Measurements from ENCODE around the gene HVCN1. TPM values are rescaled to one million over a fixed set of nuclear protein-coding genes. Genes with fewer than 3 reads are reported as not detected.

The HVCN1 gene
- total RNA-seq, 2 experiments from 2014 or later = 3.9 to 4.1 TPM

GRCh38 chr12:110689281-110690126 lies 589 bp upstream of the HVCN1 start:
- Histone ChIP-seq H3K4me3 (ENCODE audit: low read length) (peak overlapping the region; percentile 76), H3K36me3 (ENCODE audit: insufficient read depth, low read length) (peaks cover 3% of the 10 kb centered on the region), H3K27ac (ENCODE audit: low read depth in 1 of 2, low read length in 2 of 2) (peak overlapping the region; percentile 44 to 50), H3K4me1 (ENCODE audit: insufficient read depth, low read length) (peaks cover 32% of the 10 kb centered on the region), H3K27me3 (ENCODE audit: control insufficient read depth in 1 of 2, insufficient read depth in 2 of 2, low read length in 2 of 2) (no peaks in the 10 kb centered on the region), H3K9me3 (ENCODE audit: control insufficient read depth in 1 of 2, insufficient read depth in 1 of 2, low read length in 2 of 2) (no peaks in the 10 kb centered on the region)
- Mint-ChIP-seq H3K27ac (peak overlapping the region; percentile 74), H3K9me3 (no peaks in the 10 kb centered on the region), H3K27me3 (no peaks in the 10 kb centered on the region), H3K36me3 (ENCODE audit: low read depth) (peaks cover 31% of the 10 kb centered on the region), H3K4me1 (ENCODE audit: low read depth) (peaks cover 60% of the 10 kb centered on the region), H3K4me3 (peak overlapping the region; percentile 90)
- DNase-seq = peak; percentile 18 to 73 (median 49)
- peak; percentile 74 for ATAC-seq (ENCODE audit: poor library complexity)
- CTCF ChIA-PET = interaction anchor here (1.8 kb wide), 1 partner anchor 240 kb away, joined by 4 read pairs; the partner anchor contains the start of gene ARPC3
- POLR2A ChIA-PET = interaction anchor here (0.5 to 1.5 kb wide), 12 partner anchors 10 to 292 kb away, joined by 3 to 10 read pairs (median 3); partner anchors contain the start of genes ARPC3, FAM216A, GPN3 and PPP1CC
- intact Hi-C loops (cut with DNase I, micrococcal nuclease) = no loop called here
- no peak for TF ChIP-seq CTCF (IDR thresholded peaks at IDR 0.05)

GRCh38 chr12:110687396-110688169 lies 1.3 kb downstream of the HVCN1 start:
- no peaks in the 10 kb centered on the region for H3K27me3 Mint-ChIP-seq
- DNase-seq (no peak), ATAC-seq (ENCODE audit: poor library complexity) (no peak)
- H3K4me1 Mint-ChIP-seq (ENCODE audit: low read depth) = peaks cover 54% of the 10 kb centered on the region
- TF ChIP-seq CTCF (IDR thresholded peaks at IDR 0.05) = no peak
- H3K4me3 ChIP-seq (ENCODE audit: low read length) = peak overlapping the region; percentile 76
- H3K27me3 ChIP-seq (ENCODE audit: control insufficient read depth in 1 of 2, insufficient read depth in 2 of 2, low read length in 2 of 2) = no peaks in the 10 kb centered on the region
- peak overlapping the region; percentile 68 for H3K27ac Mint-ChIP-seq
- ChIA-PET POLR2A (interaction anchor here (0.8 to 1.0 kb wide), 2 partner anchors 10 to 20 kb away, joined by 3 to 4 read pairs; no protein-coding TSS in a partner anchor), CTCF (no interaction called here)
- peaks cover 39% of the 10 kb centered on the region for H3K36me3 Mint-ChIP-seq (ENCODE audit: low read depth)
- no peaks in the 10 kb centered on the region for H3K9me3 Mint-ChIP-seq
- peaks cover 32% of the 10 kb centered on the region for H3K4me1 ChIP-seq (ENCODE audit: insufficient read depth, low read length)
- no peak overlapping the region for H3K27ac ChIP-seq (ENCODE audit: low read depth in 1 of 2, low read length in 2 of 2)
- intact Hi-C loops (cut with DNase I, micrococcal nuclease) = no loop called here
- peak overlapping the region; percentile 83 for H3K4me3 Mint-ChIP-seq
- H3K9me3 ChIP-seq (ENCODE audit: control insufficient read depth in 1 of 2, insufficient read depth in 1 of 2, low read length in 2 of 2) = no peaks in the 10 kb centered on the region
- peaks cover 3% of the 10 kb centered on the region for H3K36me3 ChIP-seq (ENCODE audit: insufficient read depth, low read length)

GRCh38 chr12:110686294-110686903 lies 2.5 kb downstream of the HVCN1 start:
- H3K4me1 Mint-ChIP-seq (ENCODE audit: low read depth) = peaks cover 47% of the 10 kb centered on the region
- intact Hi-C loops (cut with DNase I, micrococcal nuclease) = no loop called here
- H3K27me3 Mint-ChIP-seq = no peaks in the 10 kb centered on the region
- no peaks in the 10 kb centered on the region for H3K27me3 ChIP-seq (ENCODE audit: control insufficient read depth in 1 of 2, insufficient read depth in 2 of 2, low read length in 2 of 2)
- POLR2A ChIA-PET = no interaction called here
- peaks cover 44% of the 10 kb centered on the region for H3K36me3 Mint-ChIP-seq (ENCODE audit: low read depth)
- ATAC-seq (ENCODE audit: poor library complexity) (no peak), DNase-seq (no peak)
- H3K4me3 Mint-ChIP-seq = peak overlapping the region; percentile 83
- H3K9me3 Mint-ChIP-seq = no peaks in the 10 kb centered on the region
- peaks cover 32% of the 10 kb centered on the region for H3K4me1 ChIP-seq (ENCODE audit: insufficient read depth, low read length)
- peaks cover 3% of the 10 kb centered on the region for H3K36me3 ChIP-seq (ENCODE audit: insufficient read depth, low read length)
- no peak for TF ChIP-seq CTCF (IDR thresholded peaks at IDR 0.05)
- CTCF ChIA-PET = no interaction called here
- H3K27ac Mint-ChIP-seq = peak overlapping the region; percentile 68
- no peaks in the 10 kb centered on the region for H3K9me3 ChIP-seq (ENCODE audit: control insufficient read depth in 1 of 2, insufficient read depth in 1 of 2, low read length in 2 of 2)
- no peak overlapping the region for H3K4me3 ChIP-seq (ENCODE audit: low read length)
- H3K27ac ChIP-seq (ENCODE audit: low read depth in 1 of 2, low read length in 2 of 2) = no peak overlapping the region
